B cell (primary cell): ENCODE data around the gene CHFR. TPM values are rescaled to one million over a fixed set of nuclear protein-coding genes. Genes with fewer than 3 reads are reported as not detected.
"Not testable (repeated sequence)": the region's sequence is repeated elsewhere in the genome, so short reads cannot be mapped to it uniquely, and the experiment has no call there.

Experiments used
- ATAC-seq: fragments of 200-7000 bp; cut with Tn5 transposase; one replicate; pipeline ENCODE4 v1.10.0; 2021; ENCODE audit warnings: low read depth, mild to moderate bottlenecking, moderate number of reproducible peaks, moderate library complexity
- CTCF ChIA-PET: fragments of 350-600 bp; sonication (Branson Sonifier 250); formaldehyde crosslinking; loops from one replicate; lab custom pipeline; 2021; ENCODE audit warnings: antibody characterized with exemption, inconsistent platforms; lab: Charles Lee
- POLR2A ChIA-PET: fragments of 350-600 bp; sonication (Branson Sonifier 250); formaldehyde crosslinking; loops from one replicate; lab custom pipeline; 2021; ENCODE audit warnings: antibody characterized with exemption; lab: Charles Lee
- DNase-seq: peaks from one replicate; pipeline ENCODE4 v3.0.0; 2013
- H2AFZ ChIP-seq: 2 replicates; pipeline ENCODE4 v1.6.1; 2012; ENCODE audit warnings: mild to moderate bottlenecking, low read depth, low read length; ENCODE audit not compliant: insufficient read depth, poor library complexity, severe bottlenecking
- H3K27ac ChIP-seq, 2 donors: 1 replicate in 1 of 2; 2 replicates in 1 of 2; pipeline ENCODE4 v1.5.1; 2012 to 2013; ENCODE audit warnings: low read length in 2 of 2, mild to moderate bottlenecking in 2 of 2, moderate library complexity in 1 of 2
- H3K27me3 ChIP-seq, 4 experiments: fragments of 200-600 bp in 1 of 4; sonication (generic) in 1 of 4; replicated peaks in 1 of 4; 1 replicate in 2 of 4; 2 replicates in 2 of 4; pipeline versions ENCODE4 v1.6.1 to v1.7.0; 2013 to 2016; ENCODE audit warnings: low read length in 3 of 4, mild to moderate bottlenecking in 2 of 4, mixed read lengths in 1 of 4, moderate library complexity in 1 of 4; ENCODE audit not compliant: insufficient read depth in 4 of 4, control insufficient read depth in 3 of 4; ENCODE audit errors: control extremely low read depth in 1 of 4
- H3K36me3 ChIP-seq, 2 experiments: replicated peaks in 1 of 2; 1 replicate in 1 of 2; 2 replicates in 1 of 2; pipeline versions ENCODE4 v1.6.1 to v1.7.1; 2013; ENCODE audit warnings: low read length in 1 of 2; ENCODE audit not compliant: insufficient read depth in 2 of 2, control insufficient read depth in 1 of 2; ENCODE audit errors: control extremely low read depth in 1 of 2, extremely low read depth in 1 of 2
- H3K4me1 ChIP-seq, 2 donors: fragments of 200-600 bp in 1 of 2; sonication (generic) in 1 of 2; 1 replicate in 1 of 2; 2 replicates in 1 of 2; pipeline versions ENCODE4 v1.5.1 to v1.6.1; 2013 to 2017; ENCODE audit warnings: low read length in 2 of 2; ENCODE audit not compliant: control insufficient read depth in 2 of 2, insufficient read depth in 2 of 2
- H3K4me2 ChIP-seq: replicated peaks from 2 replicates; pipeline ENCODE3; 2012; ENCODE audit warnings: mild to moderate bottlenecking, low read depth, low read length; ENCODE audit not compliant: poor library complexity, severe bottlenecking
- H3K4me3 ChIP-seq, 5 experiments: fragments of 200-600 bp in 1 of 5; sonication (generic) in 1 of 5; 1 replicate in 3 of 5; 2 replicates in 2 of 5; pipeline versions ENCODE4 v1.5.1 to v1.7.0; 2011 to 2016; ENCODE audit warnings: low read length in 4 of 5, mild to moderate bottlenecking in 4 of 5, low read depth in 2 of 5, control low read depth in 1 of 5, moderate library complexity in 1 of 5; ENCODE audit not compliant: insufficient read depth in 1 of 5; ENCODE audit errors: control extremely low read depth in 1 of 5, extremely low read depth in 1 of 5
- H3K79me2 ChIP-seq: fragments of 200-600 bp; sonication (generic); one replicate; pipeline ENCODE4 v1.6.0; 2016; ENCODE audit warnings: low read length; ENCODE audit not compliant: control insufficient read depth, insufficient read depth
- H3K9ac ChIP-seq: fragments of 200-600 bp; sonication (generic); 2 replicates; pipeline ENCODE4 v1.6.1; 2017; ENCODE audit warnings: mild to moderate bottlenecking, low read length, moderate library complexity
- H3K9me3 ChIP-seq, 3 donors: one replicate each; pipeline versions ENCODE4 v1.6.1 to v1.7.1; 2013; ENCODE audit warnings: low read length in 2 of 3; ENCODE audit not compliant: control insufficient read depth in 2 of 3, insufficient read depth in 1 of 3; ENCODE audit errors: control extremely low read depth in 1 of 3
- H4K20me1 ChIP-seq: 2 replicates; pipeline ENCODE4 v1.6.0; 2012; ENCODE audit warnings: mild to moderate bottlenecking, low read length; ENCODE audit not compliant: insufficient read depth, control insufficient read depth, poor library complexity, severe bottlenecking
- H3K27ac Mint-ChIP-seq: one replicate; pipeline ENCODE4 v1.8.0; 2021; ENCODE audit warnings: mixed read lengths
- H3K27me3 Mint-ChIP-seq: one replicate; pipeline ENCODE4 v1.8.0; 2021; ENCODE audit warnings: mixed read lengths
- H3K4me1 Mint-ChIP-seq: one replicate; pipeline ENCODE4 v1.8.0; 2021; ENCODE audit warnings: mixed read lengths
- H3K4me3 Mint-ChIP-seq: one replicate; pipeline ENCODE4 v1.8.0; 2021; ENCODE audit warnings: mixed read lengths
- H3K9me3 Mint-ChIP-seq: one replicate; pipeline ENCODE4 v1.8.0; 2022; ENCODE audit warnings: mixed read lengths; ENCODE audit not compliant: insufficient read depth
- EZH2 ChIP-seq: IDR thresholded peaks from 2 replicates; pipeline ENCODE4 v1.6.1; 2012; ENCODE audit warnings: borderline replicate concordance, low read depth, mild to moderate bottlenecking, moderate library complexity, low read length; ENCODE audit not compliant: insufficient read depth, poor library complexity, severe bottlenecking
- WGBS: methylation state at CpG from one replicate; pipeline ENCODE4 v1.1.5; 2013; ENCODE audit warnings: missing lambda C conversion rate; ENCODE audit not compliant: insufficient coverage; 5-methylcytosine and 5-hydroxymethylcytosine counted together
- intact Hi-C: fragments of 100-400 bp; cut with micrococcal nuclease; formaldehyde crosslinking; loops from one replicate; pipeline ENCODE4 v1.10.0; 2022
- polyA plus RNA-seq: library from polyadenylated mRNA; depleted of rRNA; stranded (reverse); fragments of >200 nt; gene quantifications from 2 replicates; pipeline ENCODE4 v1.2.3, GENCODE V29; 2012
- total RNA-seq, 2 donors: library from RNA; stranded (reverse); fragments of 120-200 nt in 1 of 2; gene quantifications; 1 replicate in 1 of 2; 2 replicates in 1 of 2; pipeline versions ENCODE4 v1.2.3 to v1.2.4, GENCODE V29; 2013 to 2022
- TF ChIP-seq, protein P1 (sequence below): fragments of 200-600 bp; IDR thresholded peaks from one replicate; pipeline ENCODE4 v1.8.0; 2022; ENCODE audit warnings: antibody characterized with exemption, mild to moderate bottlenecking

Gene CHFR
- total and polyA plus RNA-seq, 2 donors (not counting 1 experiment from before 2014, with no cell fraction given), result 83.8 to 92.5 TPM

DNA sequence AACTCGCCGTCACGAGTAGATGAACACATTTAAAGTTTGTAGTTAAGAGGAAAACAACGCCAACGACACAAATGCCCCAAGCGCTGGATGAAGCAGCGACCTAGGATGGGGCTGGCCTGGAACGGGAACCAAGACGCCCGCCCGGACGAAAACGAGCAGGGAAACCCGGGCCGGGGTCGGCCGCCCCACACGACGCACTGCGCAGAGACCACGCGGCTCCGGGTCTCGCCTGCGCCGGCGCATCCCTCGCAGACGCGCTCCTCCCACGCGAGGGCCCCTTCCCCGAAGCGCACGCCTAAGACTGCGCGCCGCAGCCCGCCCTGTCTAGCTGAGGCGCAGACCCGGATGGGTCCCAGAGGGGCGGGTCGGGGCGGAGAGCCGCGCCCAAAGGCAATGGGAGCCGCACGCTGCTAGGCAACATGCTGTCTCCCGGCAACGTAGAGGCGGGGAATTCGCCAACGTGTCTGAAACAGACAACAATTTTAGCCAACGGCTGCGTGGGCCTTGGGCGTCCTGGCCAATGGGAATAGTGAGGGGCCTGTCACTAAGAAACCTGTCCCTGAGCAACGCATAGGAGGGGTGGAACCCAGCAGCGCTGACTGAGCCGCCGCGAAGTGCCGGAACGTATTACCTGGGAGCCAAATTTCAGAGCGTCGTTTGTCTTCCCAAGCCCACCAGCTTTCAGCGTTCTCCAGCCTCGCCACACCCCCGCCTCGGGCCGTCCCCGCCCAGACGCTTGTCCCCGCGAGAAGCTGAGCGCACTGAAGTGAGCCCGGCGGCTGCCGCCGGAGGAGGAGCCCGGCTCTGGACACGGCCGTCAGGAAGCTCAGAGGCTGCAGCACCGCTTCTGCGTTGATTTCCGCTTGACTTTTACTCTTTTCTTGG, 21.0 kb upstream of the CHFR start:
- 2% methylated on average over 85 of the region's 85 CpGs for WGBS
- Histone ChIP-seq H3K9me3 (peaks cover 4 to 71% (median 19%) of the 10 kb centered on the region in 3 donors), H4K20me1 (no peaks in the 10 kb centered on the region), H3K36me3 (no peaks in the 10 kb centered on the region), H3K27ac (peak overlapping the region; percentile 63 to 88), H2AFZ (peak overlapping the region; percentile 90), H3K9ac (peak overlapping the region; percentile 86), H3K79me2 (no peaks in the 10 kb centered on the region), H3K4me3 (peak overlapping the region; percentile 21 to 85 (median 59)), H3K4me2 (peak overlapping the region; percentile 87), H3K4me1 (peaks cover 5 to 24% of the 10 kb centered on the region in 2 donors), H3K27me3 (peaks cover 0 to 8% (median 2%) of the 10 kb centered on the region in 4 experiments)
- DNase-seq (peak; percentile 97), ATAC-seq (peak; percentile 90)
- peak overlapping the region; percentile 98 for H3K27ac Mint-ChIP-seq
- intact Hi-C loops, result loop anchor here (1.0 to 2.0 kb wide), 11 partner anchors 21 to 273 kb away; partner anchors contain the start of genes CHFR, GOLGA3, PGAM5 and ZNF10
- ChIA-PET POLR2A (interaction anchor here (1.0 to 1.9 kb wide), 5 partner anchors 21 to 273 kb away, joined by 3 to 6 read pairs (median 5); partner anchors contain the start of genes CHFR, GOLGA3, ZNF26 and ZNF84), CTCF (interaction anchor here (1.1 to 1.9 kb wide), 3 partner anchors 15 to 48 kb away, joined by 3 to 5 read pairs (median 3); partner anchors contain the start of gene ZNF605)
- H3K4me3 Mint-ChIP-seq, result peak overlapping the region; percentile 96
- TF ChIP-seq, protein P1, sequence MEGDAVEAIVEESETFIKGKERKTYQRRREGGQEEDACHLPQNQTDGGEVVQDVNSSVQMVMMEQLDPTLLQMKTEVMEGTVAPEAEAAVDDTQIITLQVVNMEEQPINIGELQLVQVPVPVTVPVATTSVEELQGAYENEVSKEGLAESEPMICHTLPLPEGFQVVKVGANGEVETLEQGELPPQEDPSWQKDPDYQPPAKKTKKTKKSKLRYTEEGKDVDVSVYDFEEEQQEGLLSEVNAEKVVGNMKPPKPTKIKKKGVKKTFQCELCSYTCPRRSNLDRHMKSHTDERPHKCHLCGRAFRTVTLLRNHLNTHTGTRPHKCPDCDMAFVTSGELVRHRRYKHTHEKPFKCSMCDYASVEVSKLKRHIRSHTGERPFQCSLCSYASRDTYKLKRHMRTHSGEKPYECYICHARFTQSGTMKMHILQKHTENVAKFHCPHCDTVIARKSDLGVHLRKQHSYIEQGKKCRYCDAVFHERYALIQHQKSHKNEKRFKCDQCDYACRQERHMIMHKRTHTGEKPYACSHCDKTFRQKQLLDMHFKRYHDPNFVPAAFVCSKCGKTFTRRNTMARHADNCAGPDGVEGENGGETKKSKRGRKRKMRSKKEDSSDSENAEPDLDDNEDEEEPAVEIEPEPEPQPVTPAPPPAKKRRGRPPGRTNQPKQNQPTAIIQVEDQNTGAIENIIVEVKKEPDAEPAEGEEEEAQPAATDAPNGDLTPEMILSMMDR, result no peak
- no peak for TF ChIP-seq EZH2
- peaks cover 4% of the 10 kb centered on the region for H3K27me3 Mint-ChIP-seq
- peaks cover 14% of the 10 kb centered on the region for H3K4me1 Mint-ChIP-seq
- peaks cover 11% of the 10 kb centered on the region for H3K9me3 Mint-ChIP-seq

DNA sequence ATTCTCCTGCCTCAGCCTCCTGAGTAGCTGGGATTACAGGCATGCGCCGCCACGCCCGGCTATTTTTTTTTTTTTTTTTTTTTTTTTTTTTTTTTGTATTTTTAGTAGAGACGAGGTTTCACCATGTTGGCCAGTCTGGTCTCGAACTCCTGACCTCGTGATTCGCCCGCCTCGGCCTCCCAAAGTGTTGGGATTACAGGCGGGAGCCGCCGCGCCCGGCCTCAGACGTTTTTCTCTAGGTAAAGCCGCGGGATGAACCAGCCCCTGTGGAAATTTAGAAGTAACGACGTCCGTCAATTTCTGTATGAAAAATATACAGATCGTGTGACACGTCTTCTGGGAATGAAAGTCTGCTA, 20.4 kb upstream of the CHFR start:
- peaks cover 5 to 24% of the 10 kb centered on the region in 2 donors for H3K4me1 ChIP-seq
- not testable (repeated sequence) for H3K27me3 ChIP-seq, H4K20me1 ChIP-seq, H3K36me3 ChIP-seq, DNase-seq, H3K79me2 ChIP-seq, H3K27me3 Mint-ChIP-seq, ATAC-seq
- Mint-ChIP-seq H3K4me3 (peak overlapping the region; percentile 96), H3K9me3 (peaks cover 11% of the 10 kb centered on the region), H3K4me1 (peaks cover 14% of the 10 kb centered on the region), H3K27ac (peak overlapping the region; percentile 98)
- H3K4me2 ChIP-seq, result peak overlapping the region; percentile 87
- peak overlapping the region; percentile 90 for H2AFZ ChIP-seq
- 11% methylated on average over 19 of the region's 23 CpGs for WGBS
- H3K9ac ChIP-seq, result peak overlapping the region; percentile 86
- intact Hi-C loops, result loop anchor here (1.0 to 2.0 kb wide), 11 partner anchors 20 to 274 kb away; partner anchors contain the start of genes CHFR, GOLGA3, PGAM5 and ZNF10
- CTCF ChIA-PET, result interaction anchor here (1.9 kb wide), 1 partner anchor 48 kb away, joined by 5 read pairs; the partner anchor contains the start of gene ZNF605
- peaks cover 4 to 65% (median 17%) of the 10 kb centered on the region in 3 donors for H3K9me3 ChIP-seq
- peak overlapping the region in 4 of 5 experiments; percentile 52 to 85 (median 68) for H3K4me3 ChIP-seq
- POLR2A ChIA-PET, result interaction anchor here (1.4 to 1.9 kb wide), 2 partner anchors 20 to 78 kb away, joined by 5 read pairs; partner anchors contain the start of genes CHFR and ZNF26
- H3K27ac ChIP-seq, result peak overlapping the region in 1 of 2 donors; percentile 88
